ENCODE results near the gene UBD.
A peak's percentile ranks its signal among the peaks of the same experiment; 100 is the strongest.

The UBD gene

GRCh38 chr6:29561606-29562181 lies 2.2 kb upstream of the UBD start:
- no peak overlapping the region for H3K4me3 ChIP-seq (ENCODE audit: low read depth, low read length)

- no peak overlapping the region for H3K4me3 ChIP-seq (ENCODE audit: low read depth, low read length)
Measured at GRCh38 chr6:29561091-29561490, 1.6 kb upstream of the UBD start.

- H3K4me3 ChIP-seq (ENCODE audit: low read depth, low read length), result no peak overlapping the region
Measured at GRCh38 chr6:29558439-29559079, 973 bp downstream of the UBD start.

- no peak overlapping the region for H3K4me3 ChIP-seq (ENCODE audit: low read depth, low read length)
Measured at GRCh38 chr6:29557320-29557719, 2.2 kb downstream of the UBD start.

- H3K4me3 ChIP-seq (ENCODE audit: low read depth, low read length), result no peak overlapping the region
Measured at GRCh38 chr6:29554764-29555163, 4.8 kb downstream of the UBD start.

- peak overlapping the region; percentile 31 for H3K4me3 ChIP-seq (ENCODE audit: low read depth, low read length)
Measured at GRCh38 chr6:29553268-29554057, 6.1 kb downstream of the UBD start.

GRCh38 chr6:29552512-29553051 lies 7.0 kb downstream of the UBD start:
- H3K4me3 ChIP-seq (ENCODE audit: low read depth, low read length), result no peak overlapping the region

GRCh38 chr6:29547573-29547972 lies 12.0 kb downstream of the UBD start:
- no peak overlapping the region for H3K4me3 ChIP-seq (ENCODE audit: low read depth, low read length)

GRCh38 chr6:29537714-29538403 lies 21.7 kb downstream of the UBD start:
- no peak overlapping the region for H3K4me3 ChIP-seq (ENCODE audit: low read depth, low read length)

- no peak overlapping the region for H3K4me3 ChIP-seq (ENCODE audit: low read depth, low read length)
Measured at GRCh38 chr6:29532320-29532951, 27.1 kb downstream of the UBD start.

- no peak overlapping the region for H3K4me3 ChIP-seq (ENCODE audit: low read depth, low read length)
Measured at GRCh38 chr6:29531668-29532067, 27.9 kb downstream of the UBD start.

GRCh38 chr6:29530671-29531310 lies 28.7 kb downstream of the UBD start:
- no peak overlapping the region for H3K4me3 ChIP-seq (ENCODE audit: low read depth, low read length)

- no peak overlapping the region for H3K4me3 ChIP-seq (ENCODE audit: low read depth, low read length)
Measured at GRCh38 chr6:29529956-29530355, 29.6 kb downstream of the UBD start.

- H3K4me3 ChIP-seq (ENCODE audit: low read depth, low read length), result no peak overlapping the region
Measured at GRCh38 chr6:29528988-29529560, 30.5 kb downstream of the UBD start.

GRCh38 chr6:29528300-29528931 lies 31.1 kb downstream of the UBD start:
- H3K4me3 ChIP-seq (ENCODE audit: low read depth, low read length), result no peak overlapping the region

- H3K4me3 ChIP-seq (ENCODE audit: low read depth, low read length), result no peak overlapping the region
Measured at GRCh38 chr6:29527564-29527963, 32.0 kb downstream of the UBD start.

GRCh38 chr6:29527126-29527525 lies 32.4 kb downstream of the UBD start:
- H3K4me3 ChIP-seq (ENCODE audit: low read depth, low read length), result no peak overlapping the region

GRCh38 chr6:29525311-29525639 lies 34.3 kb downstream of the UBD start:
- no peak overlapping the region for H3K4me3 ChIP-seq (ENCODE audit: low read depth, low read length)

- H3K4me3 ChIP-seq (ENCODE audit: low read depth, low read length), result no peak overlapping the region
Measured at GRCh38 chr6:29524444-29525310, 34.9 kb downstream of the UBD start.
